ENCODE data around the gene RFX8. TPM values are rescaled to one million over a fixed set of nuclear protein-coding genes. Genes with fewer than 3 reads are reported as not detected.

Gene RFX8
- total and polyA plus RNA-seq, 2 donors (not counting 3 experiments of a cell fraction or from before 2014, with no cell fraction given), result 0.21 to 1.00 TPM

DNA sequence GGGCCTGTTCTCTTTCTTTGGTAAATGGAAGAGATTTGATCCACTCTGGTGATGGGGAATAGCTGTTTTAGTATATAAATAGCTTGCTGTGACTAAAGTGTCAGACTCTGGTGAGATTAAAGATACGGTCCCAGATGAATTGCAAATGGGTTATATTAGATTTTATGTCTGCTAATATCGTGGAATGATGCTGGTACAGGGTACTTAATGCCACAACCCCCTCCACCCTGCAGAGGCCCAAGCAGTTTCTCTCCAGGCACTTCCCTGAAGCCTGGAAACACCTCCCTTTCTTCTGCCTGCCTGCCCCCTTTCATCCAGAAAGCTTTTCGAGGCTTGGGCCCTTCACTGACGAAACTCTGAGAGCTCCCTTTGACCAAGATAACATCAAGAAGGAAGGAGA lies 21.4 kb upstream of the RFX8 start:
- FAIRE-seq (no peak), DNase-seq (ENCODE audit: low read depth, low spot score) (no peak)
- POLR2A ChIA-PET, result no interaction called here
- Histone ChIP-seq H3K9me3 (replicated peaks; ENCODE audit: control insufficient read depth, insufficient read depth, low read length) (no peaks in the 10 kb centered on the region), H3K36me3 (ENCODE audit: control insufficient read depth in 2 of 2, extremely low read depth in 1 of 2, insufficient read depth in 2 of 2, low read length in 2 of 2) (no peaks in the 10 kb centered on the region), H3K79me2 (ENCODE audit: control insufficient read depth, insufficient read depth, low read length) (no peaks in the 10 kb centered on the region), H3K27ac (ENCODE audit: insufficient read depth, low read depth, low read length) (no peak overlapping the region), H2AFZ (ENCODE audit: low read depth, low read length) (no peak overlapping the region), H3K27me3 (ENCODE audit: control insufficient read depth in 2 of 2, insufficient read depth in 2 of 2, low read length in 2 of 2) (no peaks in the 10 kb centered on the region), H3K4me2 (ENCODE audit: insufficient read depth, low read length) (no peak overlapping the region), H3K4me1 (ENCODE audit: control insufficient read depth, extremely low read depth, insufficient read depth, low read length) (peaks cover 7% of the 10 kb centered on the region), H3K9ac (replicated peaks; ENCODE audit: extremely low read depth, insufficient read depth, low read length) (no peak overlapping the region), H3K4me3 (replicated peaks in 1 of 3; ENCODE audit: insufficient read depth in 1 of 3, low read depth in 1 of 3, low read length in 3 of 3) (no peak overlapping the region), H3K9me1 (replicated peaks; ENCODE audit: control insufficient read depth, extremely low read depth, insufficient read depth, low read length) (no peaks in the 10 kb centered on the region), H4K20me1 (replicated peaks; ENCODE audit: control insufficient read depth, extremely low read depth, insufficient read depth, low read length) (no peaks in the 10 kb centered on the region)
- TF ChIP-seq GATA2 (IDR thresholded peaks at IDR 0.05; ENCODE audit: insufficient read depth, insufficient read length, low read depth, low read length) (no peak), FOS (IDR thresholded peaks at IDR 0.05; ENCODE audit: borderline replicate concordance, insufficient read depth, low read length) (no peak), MYC (IDR thresholded peaks at IDR 0.05; ENCODE audit: low read depth, low read length) (no peak), POLR2A (IDR thresholded peaks at IDR 0.05; ENCODE audit: low read depth, low read length) (no peak), POLR2AphosphoS5 (IDR thresholded peaks at IDR 0.05; ENCODE audit: insufficient read depth, low read depth, low read length) (no peak), EZH2 (IDR thresholded peaks at IDR 0.05; ENCODE audit: borderline replicate concordance, low read depth, low read length, severe bottlenecking) (no peak), JUN (IDR thresholded peaks at IDR 0.05; ENCODE audit: borderline replicate concordance, insufficient read depth, insufficient read length, low read depth) (no peak)
- TF ChIP-seq, protein P1, sequence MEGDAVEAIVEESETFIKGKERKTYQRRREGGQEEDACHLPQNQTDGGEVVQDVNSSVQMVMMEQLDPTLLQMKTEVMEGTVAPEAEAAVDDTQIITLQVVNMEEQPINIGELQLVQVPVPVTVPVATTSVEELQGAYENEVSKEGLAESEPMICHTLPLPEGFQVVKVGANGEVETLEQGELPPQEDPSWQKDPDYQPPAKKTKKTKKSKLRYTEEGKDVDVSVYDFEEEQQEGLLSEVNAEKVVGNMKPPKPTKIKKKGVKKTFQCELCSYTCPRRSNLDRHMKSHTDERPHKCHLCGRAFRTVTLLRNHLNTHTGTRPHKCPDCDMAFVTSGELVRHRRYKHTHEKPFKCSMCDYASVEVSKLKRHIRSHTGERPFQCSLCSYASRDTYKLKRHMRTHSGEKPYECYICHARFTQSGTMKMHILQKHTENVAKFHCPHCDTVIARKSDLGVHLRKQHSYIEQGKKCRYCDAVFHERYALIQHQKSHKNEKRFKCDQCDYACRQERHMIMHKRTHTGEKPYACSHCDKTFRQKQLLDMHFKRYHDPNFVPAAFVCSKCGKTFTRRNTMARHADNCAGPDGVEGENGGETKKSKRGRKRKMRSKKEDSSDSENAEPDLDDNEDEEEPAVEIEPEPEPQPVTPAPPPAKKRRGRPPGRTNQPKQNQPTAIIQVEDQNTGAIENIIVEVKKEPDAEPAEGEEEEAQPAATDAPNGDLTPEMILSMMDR (IDR thresholded peaks at IDR 0.05; ENCODE audit: extremely low read depth in 1 of 2, insufficient read depth in 1 of 2, low read depth in 1 of 2, low read length in 2 of 2), result no peak
- TF ChIP-seq, protein P2, sequence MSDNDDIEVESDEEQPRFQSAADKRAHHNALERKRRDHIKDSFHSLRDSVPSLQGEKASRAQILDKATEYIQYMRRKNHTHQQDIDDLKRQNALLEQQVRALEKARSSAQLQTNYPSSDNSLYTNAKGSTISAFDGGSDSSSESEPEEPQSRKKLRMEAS (IDR thresholded peaks at IDR 0.05; ENCODE audit: insufficient read depth, insufficient read length), result no peak
- intact Hi-C loops (cut with micrococcal nuclease), result no loop called here
- CTCF ChIA-PET, result interaction anchor here (1.2 kb wide), 1 partner anchor 77 kb away, joined by 4 read pairs; no protein-coding TSS in a partner anchor
- dilution Hi-C loops (cut with MboI; ENCODE audit: extremely low pct_ligation_motif_present, low sequenced_read_pairs), result no loop called here
- no TSS peak for BruUV-seq (replicated peaks)

All from endothelial cell of umbilical vein (primary cell).